NCI-H524 (cell line): Measurements from ENCODE around the gene FERMT3.
"Not testable (repeated sequence)": the region's sequence is repeated elsewhere in the genome, so short reads cannot be mapped to it uniquely, and the experiment has no call there.

ENCODE experiments used
- DNase-seq, 2 experiments: peaks; one replicate each; lab custom pipeline; 2025; lab: John Stamatoyannopoulos, UW

The FERMT3 gene

DNA sequence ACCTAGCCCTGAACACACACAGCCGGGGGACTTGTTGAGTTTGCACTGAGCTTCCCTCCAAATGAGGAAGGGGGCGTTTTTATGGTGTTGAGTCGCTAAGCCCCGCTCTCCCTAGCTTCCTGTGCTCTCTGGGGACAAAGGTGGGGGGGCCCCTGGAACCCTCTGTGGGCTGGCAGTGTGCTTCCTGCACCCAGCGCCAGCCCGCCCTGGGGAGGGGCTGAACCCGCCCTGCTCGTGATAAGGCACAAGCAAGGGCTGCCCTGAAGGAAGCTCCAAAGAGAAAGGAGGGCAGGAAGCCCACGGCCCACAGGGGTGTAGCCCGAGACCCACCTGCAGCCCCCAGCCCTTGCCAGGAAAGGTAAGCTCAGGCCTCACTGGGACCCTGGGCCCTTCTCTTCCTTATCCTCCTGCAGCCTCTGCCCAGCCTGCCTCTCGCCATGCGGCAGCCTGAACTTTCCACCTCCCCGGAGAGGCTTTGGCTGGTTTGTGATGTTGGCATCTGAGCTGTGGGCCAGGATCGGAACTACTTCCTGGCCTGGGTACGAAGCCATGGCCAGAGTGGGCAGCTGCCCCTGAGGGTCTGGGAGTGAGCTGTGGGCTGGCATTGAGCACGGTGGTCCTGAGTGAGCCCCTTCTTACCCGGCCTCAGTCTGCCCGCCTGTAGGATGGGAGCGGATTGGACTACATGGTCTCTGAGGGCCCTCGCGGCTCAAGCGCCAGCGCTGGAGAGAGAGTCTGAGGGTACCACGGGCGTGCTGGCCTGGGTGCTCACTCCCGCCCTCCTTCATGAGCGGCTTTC lies at the start of gene FERMT3:
Gene FERMT3, plus strand, starts transcription at position 265 of the 799 bp plus-strand sequence. CDS start 644 bp downstream, outside the sequence.
- no peak for DNase-seq

DNA sequence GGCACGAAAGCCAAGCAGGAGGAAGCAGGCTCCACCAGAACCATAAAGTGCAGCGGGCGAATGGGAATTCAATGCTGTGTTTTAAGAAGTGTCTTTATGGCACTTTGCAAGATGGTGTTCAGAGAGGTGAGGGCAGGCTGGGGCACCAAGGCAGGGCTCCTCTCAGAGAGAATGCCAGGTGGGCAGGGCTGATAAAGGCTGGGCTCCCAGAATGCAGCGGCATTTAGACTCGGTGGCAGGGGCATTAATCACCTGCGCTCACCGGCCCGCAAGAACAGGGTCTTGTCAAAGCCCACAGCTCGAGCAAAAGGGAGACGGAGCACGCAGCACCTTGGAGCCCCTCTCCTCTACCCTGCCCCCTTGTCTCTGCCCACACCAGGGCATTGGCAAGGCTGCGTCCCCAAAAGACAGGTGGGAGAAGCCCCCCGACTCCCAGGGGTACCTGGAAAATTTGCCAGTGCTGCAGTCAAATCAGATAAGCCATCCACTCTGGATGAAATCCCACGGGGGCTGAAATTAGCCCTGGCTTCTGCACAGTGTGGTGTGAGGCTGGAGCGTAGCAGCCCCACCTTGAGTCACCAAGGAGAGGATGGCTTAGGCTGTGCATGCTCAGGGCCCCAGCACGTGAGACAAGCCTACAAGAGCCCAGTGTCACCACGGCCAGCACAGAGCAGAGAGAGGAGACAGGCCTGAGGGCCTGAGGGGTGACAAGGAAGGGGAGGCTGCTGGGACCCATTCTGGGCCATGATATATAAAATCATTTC lies 48.7 kb upstream of the FERMT3 start:
- no peak for DNase-seq

DNA sequence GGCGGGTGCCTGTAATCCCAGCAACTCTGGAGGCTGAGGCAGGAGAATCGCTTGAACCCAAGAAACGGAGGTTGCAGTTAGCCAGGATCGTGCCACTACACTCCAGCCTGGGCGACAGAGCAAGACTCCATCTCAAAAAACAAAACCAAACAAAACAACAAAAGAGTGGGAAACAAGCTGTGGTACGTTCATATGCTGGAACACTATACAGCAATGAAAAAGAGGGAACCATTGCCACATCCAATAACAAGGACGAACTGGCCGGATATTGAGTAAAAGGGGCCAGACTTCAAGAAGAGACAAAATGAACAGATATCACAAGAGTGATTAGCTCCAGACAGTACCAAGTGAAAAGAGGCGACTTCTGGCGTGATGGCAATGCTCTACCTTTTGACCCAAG lies 45.5 kb upstream of the FERMT3 start:
- DNase-seq: no peak

DNA sequence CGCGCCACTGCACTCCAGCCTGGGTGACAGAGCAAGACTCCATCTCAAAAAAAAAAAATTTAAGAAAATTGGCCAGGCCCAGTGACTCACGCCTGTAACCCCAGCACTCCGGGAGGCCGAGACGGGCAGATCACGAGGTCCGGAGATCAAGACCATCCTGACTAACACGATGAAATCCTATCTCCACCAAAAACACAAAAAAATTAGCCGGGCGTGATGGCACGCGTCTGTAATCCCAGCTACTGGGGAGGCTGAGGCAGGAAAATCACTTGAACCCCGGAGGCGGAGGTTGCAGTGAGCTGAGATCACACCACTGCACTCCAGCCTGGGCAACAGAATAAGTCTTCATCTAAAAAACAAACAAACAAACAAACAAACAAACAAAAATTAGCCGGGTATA lies 43.8 kb upstream of the FERMT3 start:
- not testable (repeated sequence) for DNase-seq

DNA sequence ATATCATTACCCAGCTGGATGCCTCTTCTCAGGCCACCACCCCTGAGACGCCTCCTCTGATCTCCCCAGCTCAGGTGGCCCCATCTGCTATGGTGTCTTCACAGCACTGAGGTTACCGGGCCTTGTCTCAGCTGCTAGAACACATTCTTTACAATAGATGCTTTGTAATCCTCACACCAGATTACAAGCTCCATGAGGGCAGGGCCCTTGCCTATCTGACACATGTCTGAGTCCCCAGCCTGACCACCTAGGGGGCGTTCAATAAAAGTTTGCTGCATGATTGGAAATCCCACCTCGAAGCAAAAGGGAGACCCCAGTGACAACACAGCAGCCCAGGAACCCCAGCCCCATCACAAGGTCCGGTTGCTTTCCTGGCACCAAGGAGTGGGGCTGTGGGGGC lies 42.6 kb upstream of the FERMT3 start:
- no peak for DNase-seq

DNA sequence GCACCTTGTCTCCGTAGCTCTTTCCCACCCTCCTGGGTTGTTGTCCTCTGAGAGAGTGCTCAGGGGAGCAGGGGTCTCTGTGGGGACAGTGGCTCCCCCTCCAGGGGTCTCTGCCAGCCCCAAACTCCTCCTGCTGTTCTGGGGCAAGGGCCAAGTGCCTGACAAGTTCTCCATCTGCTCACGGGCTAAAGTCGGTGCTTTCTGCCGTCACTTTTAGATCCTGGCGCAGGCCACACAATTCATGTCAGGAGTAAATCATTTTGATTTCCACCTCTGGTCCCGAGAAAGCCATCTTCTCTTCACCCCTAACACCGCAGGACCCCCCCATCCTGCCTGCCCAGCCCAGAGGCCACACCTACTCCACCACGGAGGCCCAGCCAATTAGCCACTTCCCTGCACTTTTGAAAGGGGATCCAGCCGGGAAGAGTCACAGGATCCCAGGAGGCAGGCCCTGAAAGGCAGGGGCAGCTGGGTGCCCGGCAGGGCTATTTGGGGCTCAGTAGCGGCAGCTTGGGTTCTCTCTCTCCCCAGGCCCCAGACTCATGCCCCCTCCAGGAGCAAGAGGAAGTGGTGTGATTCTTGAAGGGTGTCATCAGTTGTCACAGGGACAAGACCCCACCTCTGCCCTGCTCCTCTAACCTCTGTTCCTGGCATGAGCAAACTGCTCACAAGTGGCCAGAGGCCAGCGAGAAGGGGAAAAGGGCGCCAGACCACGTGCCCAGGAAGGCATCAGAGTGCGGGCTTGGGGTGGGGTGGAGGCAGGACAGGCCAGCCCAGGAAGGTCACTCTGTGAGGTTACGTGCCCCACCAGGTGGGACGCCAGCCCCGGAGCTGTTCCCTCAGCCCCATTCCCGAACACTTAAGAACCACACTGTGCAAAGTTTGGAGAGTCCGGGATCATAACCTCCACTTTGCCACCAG lies 41.9 kb upstream of the FERMT3 start:
- DNase-seq: peak; percentile 32 to 56

DNA sequence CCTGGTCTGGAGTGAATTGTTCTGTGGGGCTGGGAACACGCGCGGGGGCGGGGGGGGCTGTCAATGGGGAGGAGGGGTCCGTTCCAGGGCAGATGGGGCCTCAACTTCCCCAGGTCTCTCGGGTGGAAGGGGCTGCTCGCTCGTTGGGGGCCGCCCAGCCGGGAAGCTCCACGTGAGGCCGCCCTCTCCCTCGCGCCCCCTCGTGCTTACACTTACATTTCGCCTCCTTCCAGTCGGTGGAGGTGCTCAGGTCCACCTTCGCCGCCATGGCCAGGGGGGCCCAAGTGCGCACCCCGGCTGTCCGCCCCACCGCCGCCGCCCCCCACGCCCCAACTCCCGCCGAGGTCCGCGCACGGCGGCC lies 41.1 kb upstream of the FERMT3 start:
- peak in 1 of 2 experiments; percentile 22 for DNase-seq

DNA sequence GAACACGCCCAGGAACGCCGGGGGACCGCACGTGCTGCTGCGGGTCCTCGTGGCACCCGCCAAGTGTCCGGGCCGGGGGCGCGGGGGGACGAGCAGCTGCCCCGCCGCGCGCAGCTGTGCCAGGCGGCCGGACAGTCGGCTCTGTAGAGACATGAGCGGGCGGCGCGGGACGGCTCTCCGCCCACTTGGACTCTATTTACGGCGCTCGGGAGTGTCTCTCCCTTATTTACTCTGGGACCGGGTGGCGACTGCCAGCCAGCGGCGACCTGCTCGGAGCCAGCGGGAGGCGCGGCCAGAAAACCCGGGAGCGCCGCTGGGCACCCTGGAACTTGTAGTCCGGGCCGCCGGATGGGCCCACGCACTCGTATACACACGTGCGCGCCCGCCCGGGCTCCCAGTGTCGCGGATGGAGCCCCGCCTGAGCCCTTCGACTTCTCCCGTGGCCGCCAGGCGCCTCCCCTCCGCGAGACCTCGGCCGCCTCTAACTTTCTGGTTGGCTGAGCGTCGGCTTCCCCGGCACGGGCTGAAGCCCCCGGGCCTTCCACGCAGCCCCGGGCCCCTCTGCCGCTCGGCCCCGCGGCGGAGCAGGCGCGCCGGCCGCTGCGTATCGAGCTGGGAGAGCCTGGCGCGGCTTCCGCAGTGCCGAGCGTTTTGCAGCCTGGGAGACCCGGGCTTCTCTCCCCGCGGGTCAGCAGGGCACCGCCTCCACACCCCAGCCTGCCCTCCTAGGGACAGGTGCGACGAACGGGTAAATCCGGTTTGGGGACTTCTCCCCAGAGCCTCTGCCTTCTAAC lies 40.5 kb upstream of the FERMT3 start, which contains the start of gene MACROD1:
Gene MACROD1, minus strand, starts transcription at position 272 of the 794 bp plus-strand sequence. Its CDS starts 119 bp downstream, at position 153.
- peak; percentile 68 to 80 for DNase-seq

DNA sequence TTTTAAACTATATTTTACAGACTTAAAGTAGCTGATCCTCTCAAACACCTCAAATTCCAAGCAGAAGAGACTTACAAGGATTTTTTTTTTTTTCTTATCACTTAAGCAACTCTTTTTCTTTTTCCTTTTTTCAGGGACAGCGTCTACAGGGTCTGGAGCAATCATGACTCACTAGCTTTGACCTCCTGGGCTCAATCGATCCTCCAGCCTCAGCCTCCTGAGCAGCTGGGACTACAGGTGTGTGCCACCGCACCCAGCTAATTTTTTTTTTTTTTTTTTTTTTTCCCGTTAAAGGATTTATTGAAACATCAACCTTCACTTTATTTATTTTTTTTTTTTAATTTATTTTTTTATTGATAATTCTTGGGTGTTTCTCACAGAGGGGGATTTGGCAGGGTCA lies 36.1 kb upstream of the FERMT3 start:
- DNase-seq: no peak

DNA sequence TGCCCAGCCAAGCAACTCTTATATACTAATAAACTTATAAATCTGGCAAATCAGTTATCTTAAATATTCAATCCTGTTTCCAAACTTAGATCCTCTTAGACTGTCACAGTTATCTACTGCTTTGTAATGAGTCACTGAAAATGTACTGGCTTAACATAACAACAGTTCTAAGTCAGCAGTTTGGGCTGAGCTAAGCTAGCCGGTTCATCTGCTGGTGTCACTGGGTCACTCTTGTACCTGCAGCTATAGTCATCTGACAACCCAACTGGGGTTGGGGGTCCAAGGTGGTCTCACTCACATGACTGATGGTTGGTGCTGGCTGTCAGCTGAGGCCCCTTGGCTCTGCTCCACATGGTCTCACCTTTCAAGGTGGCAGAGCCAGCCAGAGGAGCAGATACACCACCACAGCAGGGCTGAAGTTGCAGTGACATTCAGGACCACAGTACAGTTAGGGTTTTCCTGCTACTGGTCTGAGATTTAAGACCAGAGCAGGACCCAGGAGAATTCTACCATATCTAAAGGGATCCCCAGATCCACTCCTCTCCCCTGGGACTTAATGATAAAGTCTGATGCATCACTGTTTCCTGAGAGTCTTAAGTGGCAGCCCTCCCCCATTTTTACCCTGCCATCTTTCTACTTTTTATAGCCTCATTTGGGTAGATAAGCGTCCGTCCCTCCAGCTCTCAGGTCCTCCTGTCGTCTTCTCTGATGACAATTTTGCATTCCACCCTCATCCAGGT lies 32.7 kb upstream of the FERMT3 start:
- DNase-seq: no peak

DNA sequence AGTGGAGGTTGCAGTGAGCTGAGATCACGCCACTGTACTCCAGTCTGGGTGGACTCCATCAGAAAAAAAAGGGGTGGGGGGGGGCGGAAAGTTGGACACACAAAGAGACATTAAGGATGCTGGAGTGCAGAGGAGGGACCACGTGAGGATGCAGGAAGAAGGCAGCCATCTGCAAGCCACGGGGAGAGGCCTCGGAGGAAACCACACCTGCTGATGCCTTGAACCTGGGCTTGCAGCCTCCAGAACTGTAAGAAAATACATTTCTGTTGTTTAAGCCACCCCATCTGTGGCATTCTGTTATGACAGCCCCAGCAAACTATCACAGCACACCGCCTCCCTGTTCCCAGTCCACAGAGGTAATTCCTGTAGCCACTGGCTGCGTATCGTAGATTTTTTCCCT lies 29.8 kb upstream of the FERMT3 start:
- no peak for DNase-seq

DNA sequence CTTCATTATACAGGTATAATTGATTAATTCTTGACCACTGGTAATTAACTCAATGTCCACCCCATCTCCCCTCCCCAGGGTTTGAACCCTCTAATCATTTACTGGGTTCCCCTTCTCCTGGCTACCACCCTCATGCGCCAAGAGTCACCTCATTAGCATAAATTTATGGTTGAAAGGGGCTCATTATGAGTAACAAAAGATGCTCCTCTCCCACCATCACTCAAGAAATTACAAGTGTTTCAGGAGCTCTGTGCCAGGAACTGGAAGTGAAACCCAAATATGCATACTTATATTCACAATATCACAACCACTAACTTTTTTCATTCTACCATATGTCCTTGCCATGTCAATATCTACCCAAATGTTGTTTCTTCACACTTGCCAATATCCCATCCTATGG lies 28.3 kb upstream of the FERMT3 start:
- DNase-seq: no peak

DNA sequence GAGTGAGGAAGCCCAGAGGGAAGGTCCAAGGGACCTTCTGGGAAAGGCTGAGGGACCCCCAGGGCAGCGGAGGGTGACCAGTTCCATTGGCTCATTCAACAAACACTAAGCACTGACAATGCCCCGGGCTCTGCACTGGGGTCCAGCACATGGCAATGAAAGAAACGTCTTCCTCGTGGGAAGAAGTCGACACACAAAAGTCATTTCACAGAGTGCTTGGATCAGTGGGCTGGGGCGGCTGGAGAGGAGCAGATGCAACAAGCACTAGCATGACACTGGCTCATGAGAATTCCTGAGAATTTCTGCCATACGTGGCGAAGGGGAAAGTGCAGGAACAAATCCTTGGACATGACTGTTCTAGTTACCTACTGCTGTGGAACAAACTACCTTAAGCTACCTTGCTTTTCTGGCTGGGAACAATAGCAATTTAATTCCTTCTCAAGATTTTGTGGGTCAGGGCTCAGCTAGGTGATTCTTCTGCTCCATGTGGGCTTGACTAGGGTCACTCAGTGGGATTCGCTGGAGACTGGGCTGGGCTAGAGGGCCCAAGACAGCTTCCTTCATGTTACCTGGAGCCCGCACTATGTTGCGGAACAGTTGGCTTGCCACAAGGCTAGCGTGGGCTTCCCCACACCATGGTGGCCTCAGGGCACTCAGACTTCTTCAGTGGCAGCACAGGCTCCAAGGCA lies 27.4 kb upstream of the FERMT3 start:
- DNase-seq: no peak

DNA sequence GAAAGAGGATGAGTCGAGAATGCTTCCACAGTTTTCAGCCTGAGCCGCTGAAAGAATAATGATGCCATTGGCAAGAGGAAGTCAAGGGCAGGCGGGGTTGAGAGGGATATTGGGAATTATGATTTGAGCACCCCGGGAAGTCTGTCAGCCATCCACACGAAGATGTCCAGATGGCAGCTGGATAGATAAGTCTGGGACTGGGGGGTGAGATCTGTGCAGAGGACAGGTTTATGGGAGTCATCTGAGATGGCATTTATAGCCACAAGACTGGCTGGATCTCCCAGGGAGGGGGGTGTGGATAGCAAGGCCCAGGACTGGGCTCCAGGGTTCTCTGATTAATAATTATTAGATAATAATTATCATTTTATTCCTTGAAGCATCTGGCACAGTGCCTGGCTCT lies 25.6 kb upstream of the FERMT3 start:
- peak; percentile 89 to 95 for DNase-seq

DNA sequence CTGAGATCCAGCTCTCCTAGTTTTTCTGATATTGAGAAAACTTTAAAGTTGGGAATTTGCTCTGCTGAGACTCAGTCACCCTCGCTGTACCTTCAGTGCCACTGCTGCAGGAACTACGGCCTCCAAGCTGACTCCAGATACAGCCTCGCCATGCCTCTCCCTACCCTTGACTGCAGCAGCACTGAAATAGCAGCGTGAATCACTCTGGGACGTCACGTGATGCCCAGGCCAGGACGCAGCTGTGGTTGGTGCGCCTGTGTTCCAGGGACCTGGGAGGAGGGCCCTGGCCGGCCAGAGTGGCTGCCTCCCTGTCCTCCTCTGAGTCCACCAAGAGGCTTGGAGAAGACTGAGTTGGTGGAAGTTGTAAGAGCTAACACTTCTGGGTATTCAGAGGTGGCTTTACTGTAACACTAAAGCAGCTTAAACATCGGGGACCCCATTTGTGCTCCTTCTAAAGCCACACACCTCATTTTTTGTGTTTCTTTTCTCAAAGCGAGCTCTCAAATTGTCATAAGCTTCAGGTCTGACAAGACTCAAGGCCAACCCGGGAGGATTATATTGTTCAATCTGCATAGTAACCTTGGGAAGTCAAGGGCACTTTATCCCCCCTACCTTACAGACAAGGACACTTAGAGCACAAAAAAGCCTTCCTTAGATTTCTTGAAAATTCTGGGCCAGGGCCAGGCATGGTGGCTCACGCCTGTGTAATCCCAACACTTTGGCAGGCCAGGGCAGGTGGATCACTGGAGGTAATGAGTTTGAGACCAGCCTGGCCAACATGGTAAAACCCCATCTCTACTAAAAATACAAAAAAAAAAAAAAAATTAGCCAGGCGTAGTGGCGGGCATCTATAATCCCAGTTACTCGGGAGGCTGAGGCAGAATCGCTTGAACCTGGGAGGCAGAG lies 24.8 kb upstream of the FERMT3 start:
- peak; percentile 65 to 85 for DNase-seq

DNA sequence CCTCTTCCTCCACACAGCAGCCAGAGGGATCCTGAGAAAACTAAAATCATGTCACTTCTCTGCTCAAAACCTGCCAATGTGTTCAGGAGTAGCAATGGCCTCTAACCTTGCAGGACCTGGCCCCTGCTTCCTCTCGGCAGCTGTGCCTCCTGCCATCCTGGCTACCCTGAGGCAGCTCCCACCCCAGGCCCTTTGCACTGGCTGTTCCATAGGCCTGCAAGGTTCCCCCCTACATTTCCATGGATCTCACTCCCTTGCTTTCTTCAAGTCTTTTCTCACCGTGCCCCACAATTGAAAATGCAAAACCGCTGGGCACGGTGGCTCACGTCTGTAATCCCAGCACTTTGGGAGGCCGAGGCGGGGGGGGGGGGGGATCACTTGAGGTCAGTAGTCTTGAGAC lies 22.6 kb upstream of the FERMT3 start:
- DNase-seq: no peak

DNA sequence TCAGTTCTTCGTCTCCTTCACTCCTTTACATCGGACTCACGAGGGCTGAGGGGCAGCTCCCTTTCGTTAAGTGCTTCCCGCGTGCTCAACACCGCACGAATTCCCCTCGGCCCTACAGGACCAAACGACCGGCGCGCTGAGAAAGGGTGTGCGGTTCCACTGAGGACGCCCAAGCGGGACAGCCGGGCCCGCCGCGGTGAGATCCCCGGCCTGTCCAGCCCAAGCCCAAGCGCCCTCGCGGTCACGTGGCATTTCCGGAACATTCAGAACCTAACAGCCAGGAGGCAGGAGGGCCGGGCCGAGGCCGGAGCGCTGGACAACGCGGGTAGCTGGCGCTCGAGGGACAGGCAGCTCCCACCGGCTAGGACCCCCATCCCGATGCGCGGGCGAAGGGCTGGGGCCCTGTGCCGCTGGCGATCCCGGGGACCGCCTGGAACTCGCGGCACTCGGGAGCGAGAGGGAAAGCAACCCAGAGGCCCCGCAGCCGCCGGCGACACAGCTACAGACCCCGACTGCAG lies 21.3 kb upstream of the FERMT3 start:
- DNase-seq: peak; percentile 48 to 60

DNA sequence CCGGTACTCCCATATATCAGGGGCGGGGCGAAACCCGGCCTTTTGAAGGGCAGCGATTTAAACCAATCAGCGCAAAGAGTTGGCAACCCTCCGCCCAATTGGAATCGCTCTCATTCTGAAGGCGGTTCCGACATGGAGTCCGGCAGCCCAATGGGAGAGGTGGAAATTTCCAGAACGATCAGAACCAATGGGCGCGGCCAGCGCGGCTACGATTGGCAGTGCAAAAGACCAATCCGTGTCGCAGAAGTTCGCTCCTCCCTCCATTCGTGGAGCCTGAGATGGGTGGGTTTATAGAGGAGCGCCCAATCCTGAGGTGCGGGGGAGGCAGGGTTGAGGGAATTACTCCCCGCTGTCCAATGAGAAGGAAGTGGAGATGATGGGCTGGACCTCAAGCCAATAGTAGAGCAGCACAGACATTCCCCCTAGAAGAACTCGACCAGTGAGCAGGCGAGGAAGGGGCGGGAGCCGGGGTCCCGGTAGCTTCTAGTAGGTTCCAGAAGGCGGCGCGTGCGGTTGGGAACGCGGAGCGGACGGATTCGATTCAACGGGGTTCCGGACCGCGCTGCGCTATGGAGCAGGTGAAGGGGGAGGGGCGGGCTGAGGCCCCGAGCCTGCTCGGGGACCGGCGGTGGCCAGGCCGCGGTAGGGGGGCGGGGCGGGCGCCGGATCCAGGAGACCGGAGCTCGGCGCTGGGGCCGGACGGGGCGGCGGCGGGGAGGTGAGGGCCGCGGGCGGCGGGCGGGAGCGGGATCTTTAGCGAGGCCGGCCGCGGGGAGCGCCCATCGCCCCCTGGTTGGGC lies 20.6 kb upstream of the FERMT3 start, which contains the start of gene STIP1:
Gene STIP1, plus strand, starts transcription at position 479 of the 799 bp plus-strand sequence. Its CDS starts 91 bp downstream, at position 570.
- peak; percentile 100 for DNase-seq
